Type B pancreatic cell (in vitro differentiated cells): ENCODE results near the gene NCOA7. TPM values are rescaled to one million over a fixed set of nuclear protein-coding genes. Genes with fewer than 3 reads are reported as not detected.
"Not testable (repeated sequence)": the region's sequence is repeated elsewhere in the genome, so short reads cannot be mapped to it uniquely, and the experiment has no call there.

Experiments
- DNase-seq: peaks from one replicate; pipeline ENCODE4 v3.0.0; 2021; ENCODE audit warnings: mixed read lengths; ENCODE audit not compliant: unreplicated experiment; ENCODE audit errors: extremely low spot score
- H3K27ac Mint-ChIP-seq: 2 replicates; pipeline ENCODE4 v1.8.0; 2021; ENCODE audit warnings: mild to moderate bottlenecking, mixed read lengths
- H3K27me3 Mint-ChIP-seq: 2 replicates; pipeline ENCODE4 v1.8.0; 2021; ENCODE audit warnings: mixed read lengths
- H3K36me3 Mint-ChIP-seq: 2 replicates; pipeline ENCODE4 v1.8.0; 2021; ENCODE audit warnings: mixed read lengths
- H3K4me1 Mint-ChIP-seq: one replicate; pipeline ENCODE4 v1.8.0; 2021; ENCODE audit warnings: mixed read lengths; ENCODE audit not compliant: unreplicated experiment
- H3K4me3 Mint-ChIP-seq: 2 replicates; pipeline ENCODE4 v1.8.0; 2021; ENCODE audit warnings: mild to moderate bottlenecking, mixed read lengths
- H3K9me3 Mint-ChIP-seq: 2 replicates; pipeline ENCODE4 v1.8.0; 2021; ENCODE audit warnings: mixed read lengths
- CTCF ChIP-seq: fragments of 200-600 bp; sonication (generic); conservative IDR thresholded peaks from 2 replicates; pipeline ENCODE4 v1.5.0; 2021; ENCODE audit warnings: antibody characterized with exemption, mild to moderate bottlenecking
- total RNA-seq: library from RNA; stranded (reverse); gene quantifications from 2 replicates; pipeline ENCODE4 v1.2.1, GENCODE V29; 2021; ENCODE audit warnings: low replicate concordance

NCOA7 gene
- total RNA-seq, 1 donor from 2014 or later, result 29.9 TPM

DNA sequence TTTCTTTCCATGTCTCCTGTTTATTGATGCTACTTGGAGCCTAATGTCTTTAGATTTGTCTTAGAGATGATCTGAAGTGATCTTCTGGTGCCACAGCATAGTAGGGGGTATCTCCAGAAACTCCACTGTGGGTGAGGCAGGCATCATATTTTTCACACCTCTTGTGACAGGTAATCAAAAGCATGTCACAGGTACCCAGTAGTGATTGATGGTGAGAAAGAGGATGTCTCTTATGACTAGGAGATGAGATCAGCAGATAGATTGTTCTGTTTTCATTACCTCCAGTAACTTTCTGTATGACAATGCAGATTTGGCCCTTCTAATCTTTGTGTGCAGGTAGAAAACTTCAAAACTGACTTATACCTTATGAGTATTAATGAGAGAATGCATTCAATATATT, 13.5 kb downstream of the NCOA7 start:
- H3K9me3 Mint-ChIP-seq, result no peaks in the 10 kb centered on the region
- H3K4me3 Mint-ChIP-seq, result no peak overlapping the region
- TF ChIP-seq CTCF, result no peak
- peaks cover 4% of the 10 kb centered on the region for H3K4me1 Mint-ChIP-seq
- peak overlapping the region; percentile 29 for H3K27ac Mint-ChIP-seq
- peaks cover 6% of the 10 kb centered on the region for H3K36me3 Mint-ChIP-seq
- no peaks in the 10 kb centered on the region for H3K27me3 Mint-ChIP-seq
- DNase-seq, result no peak

DNA sequence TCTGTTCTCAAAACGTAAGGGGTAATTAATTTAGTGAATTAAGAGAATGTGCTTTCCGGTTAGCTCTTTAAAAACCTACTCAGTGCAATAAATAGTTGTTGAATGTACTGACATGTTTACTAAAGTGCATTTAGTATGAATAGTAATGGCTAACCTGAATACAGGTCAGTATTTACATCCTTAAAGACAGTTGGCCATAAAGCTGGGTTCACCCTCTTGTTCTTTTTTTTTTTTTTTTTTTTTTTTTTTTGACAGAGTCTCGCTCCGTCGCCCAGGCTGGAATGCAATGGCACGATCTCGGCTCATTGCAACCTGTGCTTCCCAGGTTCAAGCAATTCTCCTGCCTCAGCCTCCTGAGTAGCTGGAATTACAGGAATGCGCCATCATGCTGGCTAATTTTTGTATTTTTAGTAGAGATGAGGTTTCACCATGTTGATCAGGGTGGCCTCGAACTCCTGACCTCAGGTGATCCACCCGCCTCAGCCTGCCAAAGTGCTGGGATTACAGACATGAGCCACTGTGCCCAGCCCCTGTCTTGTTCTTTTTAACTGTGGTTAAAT, 14.2 kb downstream of the NCOA7 start:
- H3K4me1 Mint-ChIP-seq, H3K4me3 Mint-ChIP-seq, H3K9me3 Mint-ChIP-seq, H3K36me3 Mint-ChIP-seq, H3K27me3 Mint-ChIP-seq, DNase-seq, H3K27ac Mint-ChIP-seq: not testable (repeated sequence)

DNA sequence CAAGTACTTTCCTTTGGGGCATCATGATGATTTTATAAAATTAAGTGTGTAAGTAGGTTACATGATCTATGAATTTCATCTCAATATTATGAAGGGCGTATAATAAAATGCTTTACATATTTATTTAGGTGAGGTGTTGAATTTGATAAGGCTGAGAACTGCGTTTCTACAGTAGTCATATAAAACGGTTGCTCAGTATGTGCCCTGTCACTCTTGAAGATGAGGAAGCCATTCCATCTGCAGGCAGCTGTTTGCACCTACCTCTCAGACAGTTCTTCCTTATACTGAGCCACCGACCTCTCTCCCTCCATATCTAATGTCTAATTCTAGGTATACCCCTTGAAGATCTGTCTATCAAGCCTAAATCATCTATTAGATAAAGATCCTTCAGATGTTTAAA, 16.1 kb downstream of the NCOA7 start:
- no peak for TF ChIP-seq CTCF
- Mint-ChIP-seq H3K27ac (no peak overlapping the region), H3K4me1 (peaks cover 19% of the 10 kb centered on the region), H3K36me3 (peaks cover 3% of the 10 kb centered on the region), H3K27me3 (no peaks in the 10 kb centered on the region), H3K9me3 (no peaks in the 10 kb centered on the region), H3K4me3 (no peak overlapping the region)
- no peak for DNase-seq

GRCh38 chr6:125807293-125807692, 16.5 kb downstream of the NCOA7 start:
- Mint-ChIP-seq H3K4me3 (no peak overlapping the region), H3K36me3 (peaks cover 3% of the 10 kb centered on the region)

GRCh38 chr6:125808060-125808459, 17.3 kb downstream of the NCOA7 start:
- Mint-ChIP-seq H3K4me1 (peaks cover 31% of the 10 kb centered on the region), H3K9me3 (peaks cover 7% of the 10 kb centered on the region), H3K4me3 (no peak overlapping the region), H3K27ac (no peak overlapping the region), H3K27me3 (no peaks in the 10 kb centered on the region), H3K36me3 (peaks cover 6% of the 10 kb centered on the region)
- DNase-seq, result no peak
- no peak for TF ChIP-seq CTCF

More at GRCh38 chr6:125807293-125807692, 16.5 kb downstream of the NCOA7 start:
- H3K27me3 Mint-ChIP-seq, result no peaks in the 10 kb centered on the region
- peaks cover 23% of the 10 kb centered on the region for H3K4me1 Mint-ChIP-seq
- no peak overlapping the region for H3K27ac Mint-ChIP-seq
- TF ChIP-seq CTCF, result no peak
- DNase-seq, result no peak
- H3K9me3 Mint-ChIP-seq, result peaks cover 2% of the 10 kb centered on the region

DNA sequence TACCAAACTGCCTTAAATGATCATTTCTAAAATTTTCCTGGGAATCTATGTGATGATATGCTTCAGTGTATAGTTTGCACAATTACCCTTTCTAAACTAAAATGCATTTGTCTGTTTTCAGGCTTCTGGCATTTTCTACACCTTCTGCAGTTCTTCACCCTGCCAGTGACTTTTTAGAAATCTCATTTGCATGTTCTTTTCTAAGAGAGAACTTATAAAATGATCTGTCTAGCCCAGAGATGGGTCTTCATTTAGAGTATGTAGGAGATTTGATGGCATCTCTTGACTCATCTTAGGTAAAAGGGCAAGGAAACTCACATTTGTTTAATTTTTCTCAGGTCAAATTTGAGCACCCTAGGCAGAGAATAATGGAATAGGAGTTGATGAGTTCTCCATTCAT, 17.8 kb downstream of the NCOA7 start:
- H3K27ac Mint-ChIP-seq, result no peak overlapping the region
- TF ChIP-seq CTCF, result no peak
- peaks cover 31% of the 10 kb centered on the region for H3K4me1 Mint-ChIP-seq
- no peak for DNase-seq
- peaks cover 7% of the 10 kb centered on the region for H3K9me3 Mint-ChIP-seq
- peaks cover 6% of the 10 kb centered on the region for H3K36me3 Mint-ChIP-seq
- no peaks in the 10 kb centered on the region for H3K27me3 Mint-ChIP-seq
- no peak overlapping the region for H3K4me3 Mint-ChIP-seq
